H1 (cell line): ENCODE measurements around the gene MKRN1. TPM values are rescaled to one million over a fixed set of nuclear protein-coding genes. Genes with fewer than 3 reads are reported as not detected.

ENCODE experiments used
- CTCF ChIA-PET: fragments of 300-600 bp; sonication (Branson Sonifier 250); formaldehyde crosslinking; loops from one replicate; lab custom pipeline; 2021; ENCODE audit not compliant: partially characterized antibody; lab: Charles Lee
- POLR2A ChIA-PET: fragments of 300-600 bp; sonication (Branson Sonifier 250); formaldehyde crosslinking; loops from one replicate; lab custom pipeline; 2021; ENCODE audit warnings: inconsistent platforms; ENCODE audit not compliant: partially characterized antibody; lab: Charles Lee
- DNase-seq, 2 experiments: peaks; one replicate each; pipeline versions ENCODE4 v3.0.0 to v3.0.0-alpha.2; 2010 to 2022; ENCODE audit warnings: low spot score in 2 of 2, low read depth in 1 of 2, mixed read lengths in 1 of 2
- FAIRE-seq: peaks from 2 replicates; lab custom pipeline; 2011; peaks lifted over from hg19 to GRCh38; lab: Jason Lieb, UNC
- H2AFZ ChIP-seq: 2 replicates; pipeline ENCODE4 v1.8.1; 2012; ENCODE audit warnings: low read length, inconsistent platforms
- H2AK5ac ChIP-seq: 2 replicates; pipeline ENCODE4 v1.6.1; 2013; ENCODE audit warnings: low read depth, low read length
- H2BK120ac ChIP-seq: replicated peaks from 2 replicates; pipeline ENCODE3; 2013; ENCODE audit warnings: low read depth, low read length, inconsistent platforms
- H2BK12ac ChIP-seq: 2 replicates; pipeline ENCODE4 v1.6.1; 2013; ENCODE audit warnings: low read depth, low read length
- H2BK15ac ChIP-seq: 2 replicates; pipeline ENCODE4 v1.6.1; 2013; ENCODE audit warnings: low read length
- H2BK20ac ChIP-seq: 2 replicates; pipeline ENCODE4 v1.6.1; 2013; ENCODE audit warnings: low read length
- H2BK5ac ChIP-seq: 2 replicates; pipeline ENCODE4 v1.6.1; 2013; ENCODE audit warnings: low read depth, low read length
- H3K14ac ChIP-seq: 2 replicates; pipeline ENCODE4 v1.6.1; 2013; ENCODE audit warnings: inconsistent platforms; ENCODE audit not compliant: insufficient read length
- H3K18ac ChIP-seq: 2 replicates; pipeline ENCODE4 v1.6.1; 2013; ENCODE audit warnings: low read length; ENCODE audit errors: extremely low read depth
- H3K23ac ChIP-seq: 2 replicates; pipeline ENCODE4 v1.6.1; 2013; ENCODE audit warnings: inconsistent platforms; ENCODE audit not compliant: insufficient read length
- H3K23me2 ChIP-seq: 2 replicates; pipeline ENCODE4 v1.6.1; 2013; ENCODE audit warnings: low read depth, low read length
- H3K27ac ChIP-seq: 2 replicates; pipeline ENCODE4 v1.6.1; 2011; ENCODE audit warnings: low read depth, low read length, inconsistent platforms
- H3K27me3 ChIP-seq, 4 experiments: replicated peaks in 1 of 4; 1 replicate in 1 of 4; 2 replicates in 3 of 4; pipeline versions ENCODE4 v1.6.1 to v1.8.1; 2011 to 2013; ENCODE audit warnings: low read length in 3 of 4, mild to moderate bottlenecking in 3 of 4, inconsistent platforms in 2 of 4, mixed read lengths in 2 of 4, moderate library complexity in 1 of 4; ENCODE audit not compliant: control insufficient read depth in 3 of 4, insufficient read depth in 3 of 4; ENCODE audit errors: extremely low read depth in 1 of 4
- H3K36me3 ChIP-seq, 4 experiments: 2 replicates each; pipeline versions ENCODE4 v1.6.1 to v1.8.1; 2011 to 2013; ENCODE audit warnings: mild to moderate bottlenecking in 4 of 4, low read length in 3 of 4, moderate library complexity in 2 of 4, control low read depth in 1 of 4, inconsistent platforms in 1 of 4; ENCODE audit not compliant: insufficient read depth in 4 of 4, control insufficient read depth in 2 of 4
- H3K4ac ChIP-seq: replicated peaks from 2 replicates; pipeline ENCODE3; 2013; ENCODE audit warnings: low read length, low read depth, mixed read lengths, inconsistent platforms; ENCODE audit not compliant: insufficient read length
- H3K4me1 ChIP-seq, 4 experiments: replicated peaks in 1 of 4; 1 replicate in 1 of 4; 2 replicates in 3 of 4; pipeline versions ENCODE4 v1.6.1 to v1.8.1; 2011 to 2013; ENCODE audit warnings: low read length in 3 of 4, inconsistent platforms in 2 of 4, mixed read lengths in 1 of 4; ENCODE audit not compliant: insufficient read depth in 4 of 4, control insufficient read depth in 3 of 4
- H3K4me2 ChIP-seq, 2 experiments: 2 replicates each; pipeline versions ENCODE4 v1.6.1 to v1.8.1; 2011 to 2013; ENCODE audit warnings: low read depth in 2 of 2, low read length in 2 of 2, control low read depth in 1 of 2, inconsistent platforms in 1 of 2, mild to moderate bottlenecking in 1 of 2; ENCODE audit not compliant: insufficient read depth in 1 of 2
- H3K4me3 ChIP-seq, 4 experiments: fragments of 200-600, 300-600 bp in 1 of 4; sonication (generic), shearing (Covaris generic), sonication (Bioruptor Twin) in 1 of 4; 2 replicates each; pipeline versions ENCODE4 v1.5.1 to v1.8.1; 2011 to 2016; ENCODE audit warnings: low read length in 4 of 4, low read depth in 3 of 4, control low read depth in 2 of 4, inconsistent platforms in 2 of 4, mild to moderate bottlenecking in 2 of 4, mixed read lengths in 1 of 4, moderate library complexity in 1 of 4; ENCODE audit not compliant: insufficient read depth in 2 of 4; ENCODE audit errors: extremely low read depth in 1 of 4
- H3K56ac ChIP-seq: replicated peaks from 2 replicates; pipeline ENCODE3; 2013; ENCODE audit warnings: low read depth, mild to moderate bottlenecking, mixed read lengths, low read length, inconsistent platforms; ENCODE audit not compliant: insufficient read length
- H3K79me1 ChIP-seq: 2 replicates; pipeline ENCODE4 v1.6.1; 2013; ENCODE audit warnings: low read depth, low read length, control low read depth
- H3K79me2 ChIP-seq, 2 experiments: 2 replicates each; pipeline versions ENCODE4 v1.6.1 to v1.8.1; 2012 to 2013; ENCODE audit warnings: low read length in 2 of 2, mild to moderate bottlenecking in 2 of 2, inconsistent platforms in 1 of 2; ENCODE audit not compliant: insufficient read depth in 2 of 2, control insufficient read depth in 1 of 2
- H3K9ac ChIP-seq, 4 experiments: replicated peaks in 1 of 4; 1 replicate in 1 of 4; 2 replicates in 3 of 4; pipeline versions ENCODE4 v1.6.1 to v1.8.1; 2011 to 2013; ENCODE audit warnings: low read depth in 3 of 4, low read length in 3 of 4, control low read depth in 2 of 4, mild to moderate bottlenecking in 2 of 4, moderate library complexity in 2 of 4, inconsistent platforms in 1 of 4; ENCODE audit errors: extremely low read depth in 1 of 4
- H3K9me3 ChIP-seq, 2 experiments: 2 replicates each; pipeline versions ENCODE4 v1.6.1 to v1.8.1; 2012 to 2013; ENCODE audit warnings: mild to moderate bottlenecking in 2 of 2, moderate library complexity in 2 of 2, control low read depth in 1 of 2, inconsistent platforms in 1 of 2, low read depth in 1 of 2, low read length in 1 of 2, mixed read lengths in 1 of 2; ENCODE audit not compliant: insufficient read depth in 2 of 2
- H4K20me1 ChIP-seq, 2 experiments: replicated peaks in 1 of 2; 2 replicates each; pipeline versions ENCODE3 to v1.8.1; 2011 to 2013; ENCODE audit warnings: inconsistent platforms in 2 of 2, low read length in 2 of 2, mild to moderate bottlenecking in 1 of 2; ENCODE audit not compliant: insufficient read depth in 2 of 2, control insufficient read depth in 1 of 2
- H4K5ac ChIP-seq: 2 replicates; pipeline ENCODE4 v1.6.1; 2013; ENCODE audit warnings: low read length, low read depth, mixed read lengths, inconsistent platforms; ENCODE audit not compliant: insufficient read length
- H4K8ac ChIP-seq: 2 replicates; pipeline ENCODE4 v1.8.0; 2013; ENCODE audit warnings: mild to moderate bottlenecking, moderate library complexity, low read length, inconsistent platforms; ENCODE audit not compliant: insufficient read depth; ENCODE audit errors: extremely low read depth
- H4K91ac ChIP-seq: replicated peaks from 2 replicates; pipeline ENCODE3; 2013; ENCODE audit warnings: low read length, mixed read lengths, inconsistent platforms; ENCODE audit not compliant: insufficient read length
- CBX5 ChIP-seq: fragments of 300-800, 300-1000 bp; sonication (generic); IDR thresholded peaks from 2 replicates; pipeline ENCODE4 v1.7.1; 2016; ENCODE audit warnings: antibody characterized with exemption, low read length, low read depth
- WGBS, 2 experiments: shearing (Covaris generic) in 1 of 2; methylation state at CpG; one replicate each; pipeline versions ENCODE4 v1.1.6 to v1.1.7; 2013 to 2015; ENCODE audit warnings: low lambda C conversion rate in 2 of 2, mixed read lengths in 2 of 2, inconsistent platforms in 1 of 2, low coverage in 1 of 2, missing lambda C conversion rate in 1 of 2; ENCODE audit not compliant: insufficient replicate concordance in 2 of 2, insufficient coverage in 1 of 2, insufficient read length in 1 of 2; ENCODE audit errors: extremely low coverage in 1 of 2, missing lambda C conversion rate in 1 of 2; 5-methylcytosine and 5-hydroxymethylcytosine counted together
- polyA plus RNA-seq, 7 experiments: library from polyadenylated mRNA; depleted of rRNA in 3 of 7; stranded (reverse) in 5 of 7; unstranded in 2 of 7; fragments of >200 nt in 5 of 7; fragments of 200-250 nt in 2 of 7; gene quantifications; 1 replicate in 5 of 7; 2 replicates in 1 of 7; 4 replicates in 1 of 7; pipeline versions ENCODE4 v1.2.1 to v1.2.3, GENCODE V29; 2011 to 2013; ENCODE audit warnings: missing spikeins in 2 of 7, mixed read lengths in 2 of 7
- total RNA-seq: library from RNA; stranded (reverse); fragmentation: NEBNext Ultra II Directional; extraction: Animal tissue kit (Norgen Biotek cat#: 25700); gene quantifications from 2 replicates; pipeline ENCODE4 v1.2.1, GENCODE V29; 2021

MKRN1 gene
- total and polyA plus RNA-seq, 2 of the 8 experiments (the other 6 are each of a cell fraction or from before 2014, with no cell fraction given): 46.2 to 99.6 TPM

GRCh38 chr7:140476698-140477261 lies 2.5 kb downstream of the MKRN1 start:
- no peak for DNase-seq
- Histone ChIP-seq H2AK5ac (no peak overlapping the region), H3K14ac (no peak overlapping the region), H3K9ac (no peak overlapping the region), H3K4ac (no peak overlapping the region), H3K9me3 (no peaks in the 10 kb centered on the region), H3K79me1 (peaks cover 3% of the 10 kb centered on the region; the same call in 1 of the 2 replicates)
- TF ChIP-seq CBX5: no peak
- TF ChIP-seq, all 59 proteins: peak for 0
- H2AFZ ChIP-seq: no peak overlapping the region
- no peak overlapping the region for H2BK120ac ChIP-seq
- H4K8ac ChIP-seq: no peak overlapping the region
- H2BK20ac ChIP-seq: no peak overlapping the region
- no peak overlapping the region for H2BK15ac ChIP-seq
- ChIA-PET CTCF (interaction anchor here (0.6 to 8.9 kb wide), 18 partner anchors 9 to 176 kb away, joined by 3 to 67 read pairs (median 4); no protein-coding TSS in a partner anchor), POLR2A (interaction anchor here (0.6 to 2.1 kb wide), 4 partner anchors 9 to 17 kb away, joined by 3 to 5 read pairs (median 4); no protein-coding TSS in a partner anchor)
- no peak overlapping the region for H4K5ac ChIP-seq
- no peak overlapping the region for H3K27ac ChIP-seq
- H3K23me2 ChIP-seq: 0 out of 2 replicates have a peak, but pooled peaks cover 1% of the 10 kb centered on the region
- FAIRE-seq: no peak
- peak overlapping the region; percentile 68 to 70; a peak in 3 of 4 replicates for H3K4me2 ChIP-seq
- 89% methylated on average over 11 of the region's 11 CpGs; no CpG with 5 or more reads in 1 of the 2 experiments for WGBS, 2 experiments
- no peak overlapping the region for H3K18ac ChIP-seq
- H4K20me1 ChIP-seq: peaks cover 2 to 4% of the 10 kb centered on the region in 2 experiments
- peaks cover 14 to 67% of the 10 kb centered on the region in 2 experiments for H3K79me2 ChIP-seq
- H4K91ac ChIP-seq: no peak overlapping the region
- no peak overlapping the region for H2BK12ac ChIP-seq
- H2BK5ac ChIP-seq: no peak overlapping the region
- no peak overlapping the region for H3K23ac ChIP-seq
- H3K36me3 ChIP-seq: no peaks in the 10 kb centered on the region
- H3K27me3 ChIP-seq: no peaks in the 10 kb centered on the region
- peak overlapping the region in 1 of 4 experiments; percentile 96; a peak in 1 of 8 replicates for H3K4me3 ChIP-seq
- H3K56ac ChIP-seq: no peak overlapping the region
- H3K4me1 ChIP-seq: peaks cover 0 to 6% (median 1%) of the 10 kb centered on the region in 4 experiments; a peak in 2 of 7 replicates
